Naive thymus-derived CD4-positive, alpha-beta T cell (primary cell): ENCODE results near the gene C3orf22. TPM values are rescaled to one million over a fixed set of nuclear protein-coding genes. Genes with fewer than 3 reads are reported as not detected.

ENCODE experiments used
- ATAC-seq: fragments of 150-1000 bp; cut with Tn5 transposase; 2 replicates; pipeline ENCODE4 v1.10.0; 2021; ENCODE audit warnings: mild to moderate bottlenecking, moderate library complexity
- CTCF ChIA-PET: fragments of 350-600 bp; sonication (Branson Sonifier 250); formaldehyde crosslinking; loops from one replicate; lab custom pipeline; 2021; ENCODE audit warnings: antibody characterized with exemption; lab: Charles Lee
- POLR2A ChIA-PET: fragments of 350-600 bp; sonication (Branson Sonifier 250); formaldehyde crosslinking; loops from one replicate; lab custom pipeline; 2021; ENCODE audit warnings: antibody characterized with exemption, inconsistent platforms; lab: Charles Lee
- DNase-seq, 9 donors: peaks; one replicate each; pipeline versions ENCODE4 v3.0.0 to v3.0.0-alpha.2; 2020 to 2022; ENCODE audit warnings: mixed read lengths in 1 of 9
- H3K27ac ChIP-seq: one replicate; pipeline ENCODE4 v1.7.0; 2013; ENCODE audit warnings: mild to moderate bottlenecking, low read depth, low read length, moderate library complexity
- H3K27me3 ChIP-seq, 2 donors: one replicate each; pipeline ENCODE4 v1.7.0; 2013; ENCODE audit warnings: low read length in 2 of 2, mild to moderate bottlenecking in 2 of 2, moderate library complexity in 2 of 2; ENCODE audit not compliant: control insufficient read depth in 2 of 2, insufficient read depth in 2 of 2
- H3K36me3 ChIP-seq, 3 experiments: 1 replicate in 2 of 3; 2 replicates in 1 of 3; pipeline ENCODE4 v1.7.0; 2013; ENCODE audit warnings: low read length in 3 of 3, mild to moderate bottlenecking in 3 of 3, moderate library complexity in 1 of 3; ENCODE audit not compliant: insufficient read depth in 3 of 3, control insufficient read depth in 2 of 3
- H3K4me1 ChIP-seq, 2 donors: one replicate each; pipeline ENCODE4 v1.7.0; 2013; ENCODE audit warnings: low read length in 2 of 2, mild to moderate bottlenecking in 2 of 2, moderate library complexity in 1 of 2; ENCODE audit not compliant: control insufficient read depth in 2 of 2, insufficient read depth in 2 of 2
- H3K4me3 ChIP-seq: 2 replicates; pipeline ENCODE4 v1.7.0; 2013; ENCODE audit warnings: mild to moderate bottlenecking, low read length
- H3K9me3 ChIP-seq, 3 experiments: 1 replicate in 2 of 3; 2 replicates in 1 of 3; pipeline ENCODE4 v1.7.0; 2013; ENCODE audit warnings: low read length in 3 of 3; ENCODE audit not compliant: control insufficient read depth in 2 of 3
- H3K27ac Mint-ChIP-seq, 9 donors: one replicate each; pipeline ENCODE4 v1.8.0; 2020 to 2022; ENCODE audit warnings: mixed read lengths in 9 of 9, mild to moderate bottlenecking in 8 of 9, moderate library complexity in 5 of 9, inconsistent platforms in 2 of 9
- H3K27me3 Mint-ChIP-seq, 5 donors: one replicate each; pipeline ENCODE4 v1.8.0; 2021 to 2022; ENCODE audit warnings: mixed read lengths in 5 of 5, mild to moderate bottlenecking in 1 of 5
- H3K36me3 Mint-ChIP-seq, 5 donors: one replicate each; pipeline ENCODE4 v1.8.0; 2020 to 2022; ENCODE audit warnings: mixed read lengths in 5 of 5, mild to moderate bottlenecking in 3 of 5, inconsistent platforms in 1 of 5
- H3K4me1 Mint-ChIP-seq, 7 donors: one replicate each; pipeline ENCODE4 v1.8.0; 2020 to 2022; ENCODE audit warnings: mixed read lengths in 7 of 7, mild to moderate bottlenecking in 3 of 7, inconsistent platforms in 1 of 7
- H3K4me3 Mint-ChIP-seq, 10 donors: one replicate each; pipeline ENCODE4 v1.8.0; 2020 to 2022; ENCODE audit warnings: mild to moderate bottlenecking in 10 of 10, mixed read lengths in 10 of 10, moderate library complexity in 6 of 10, inconsistent platforms in 2 of 10
- H3K9me3 Mint-ChIP-seq, 11 donors: one replicate each; pipeline ENCODE4 v1.8.0; 2020 to 2022; ENCODE audit warnings: mixed read lengths in 11 of 11, mild to moderate bottlenecking in 4 of 11, inconsistent platforms in 1 of 11, moderate library complexity in 1 of 11
- intact Hi-C, 2 donors: fragments of 100-400 bp; cut with micrococcal nuclease; formaldehyde crosslinking; loops; one replicate each; pipeline ENCODE4 v1.15.1; 2023
- polyA plus RNA-seq, 2 donors: library from polyadenylated mRNA; unstranded; fragments of 300-500 nt; fragmentation: Illumina TruSeq; gene quantifications; one replicate each; pipeline ENCODE4 v1.2.3, GENCODE V29; 2021
- total RNA-seq, 6 experiments: library from RNA in 5 of 6; stranded (reverse) in 5 of 6; gene quantifications; 1 replicate in 5 of 6; 2 replicates in 1 of 6; pipeline ENCODE4 v1.2.3 and lab custom pipeline; 2021 to 2026

C3orf22 gene
- total and polyA plus RNA-seq, 7 experiments from 2014 or later = not detected

- Histone ChIP-seq H3K9me3 (no peaks in the 10 kb centered on the region), H3K27ac (no peak overlapping the region), H3K27me3 (no peaks in the 10 kb centered on the region), H3K4me1 (no peaks in the 10 kb centered on the region), H3K4me3 (no peak overlapping the region), H3K36me3 (no peaks in the 10 kb centered on the region)
- Mint-ChIP-seq H3K4me3 (no peak overlapping the region), H3K9me3 (no peaks in the 10 kb centered on the region), H3K36me3 (no peaks in the 10 kb centered on the region), H3K4me1 (no peaks in the 10 kb centered on the region), H3K27me3 (peaks cover 0 to 4% (median 0%) of the 10 kb centered on the region in 5 donors), H3K27ac (no peak overlapping the region)
- POLR2A ChIA-PET = no interaction called here
- intact Hi-C loops = no loop called here
- CTCF ChIA-PET = interaction anchor here (2.1 kb wide), 1 partner anchor 14 kb away, joined by 10 read pairs; the partner anchor contains the start of gene CHST13
- no peak for ATAC-seq
- DNase-seq = no peak
These were observed 49.0 kb downstream of the C3orf22 start for GRCh38 chr3:126509597-126510307.

GRCh38 chr3:126508564-126508964, 50.2 kb downstream of the C3orf22 start:
- Histone ChIP-seq H3K27ac (no peak overlapping the region), H3K27me3 (no peaks in the 10 kb centered on the region), H3K9me3 (no peaks in the 10 kb centered on the region), H3K4me1 (no peaks in the 10 kb centered on the region), H3K4me3 (no peak overlapping the region), H3K36me3 (no peaks in the 10 kb centered on the region)
- H3K9me3 Mint-ChIP-seq = no peaks in the 10 kb centered on the region
- no peaks in the 10 kb centered on the region for H3K4me1 Mint-ChIP-seq
- ChIA-PET CTCF (no interaction called here), POLR2A (no interaction called here)
- ATAC-seq = no peak
- intact Hi-C loops = no loop called here
- H3K27ac Mint-ChIP-seq = no peak overlapping the region
- H3K4me3 Mint-ChIP-seq = no peak overlapping the region
- no peaks in the 10 kb centered on the region for H3K36me3 Mint-ChIP-seq
- H3K27me3 Mint-ChIP-seq = peaks cover 0 to 4% (median 0%) of the 10 kb centered on the region in 5 donors
- no peak for DNase-seq

- no peak overlapping the region for H3K27ac ChIP-seq
- Mint-ChIP-seq H3K27ac (no peak overlapping the region), H3K4me3 (no peak overlapping the region), H3K36me3 (no peaks in the 10 kb centered on the region), H3K27me3 (peaks cover 0 to 4% (median 0%) of the 10 kb centered on the region in 5 donors), H3K4me1 (no peaks in the 10 kb centered on the region), H3K9me3 (no peaks in the 10 kb centered on the region)
- peak in 1 of 9 donors; percentile 2 for DNase-seq
- no peak for ATAC-seq
- CTCF ChIA-PET = no interaction called here
- H3K4me3 ChIP-seq = no peak overlapping the region
- H3K36me3 ChIP-seq = no peaks in the 10 kb centered on the region
- POLR2A ChIA-PET = no interaction called here
- intact Hi-C loops = no loop called here
- no peaks in the 10 kb centered on the region for H3K4me1 ChIP-seq
- H3K9me3 ChIP-seq = no peaks in the 10 kb centered on the region
- no peaks in the 10 kb centered on the region for H3K27me3 ChIP-seq
These were observed 50.8 kb downstream of the C3orf22 start for GRCh38 chr3:126507886-126508285.

- ChIA-PET CTCF (no interaction called here), POLR2A (no interaction called here)
- Histone ChIP-seq H3K36me3 (no peaks in the 10 kb centered on the region), H3K27me3 (no peaks in the 10 kb centered on the region), H3K4me1 (no peaks in the 10 kb centered on the region), H3K27ac (no peak overlapping the region), H3K4me3 (no peak overlapping the region), H3K9me3 (no peaks in the 10 kb centered on the region)
- H3K4me3 Mint-ChIP-seq = no peak overlapping the region
- intact Hi-C loops = no loop called here
- no peak overlapping the region for H3K27ac Mint-ChIP-seq
- peaks cover 0 to 2% (median 0%) of the 10 kb centered on the region in 7 donors for H3K4me1 Mint-ChIP-seq
- peaks cover 0 to 4% (median 0%) of the 10 kb centered on the region in 5 donors for H3K27me3 Mint-ChIP-seq
- DNase-seq = no peak
- H3K36me3 Mint-ChIP-seq = no peaks in the 10 kb centered on the region
- no peaks in the 10 kb centered on the region for H3K9me3 Mint-ChIP-seq
- no peak for ATAC-seq
These were observed 55.0 kb downstream of the C3orf22 start for GRCh38 chr3:126503701-126504100.

GRCh38 chr3:126502656-126503055, 56.1 kb downstream of the C3orf22 start:
- CTCF ChIA-PET = no interaction called here
- ATAC-seq (no peak), DNase-seq (no peak)
- H3K27me3 Mint-ChIP-seq = peaks cover 0 to 4% (median 0%) of the 10 kb centered on the region in 5 donors
- Histone ChIP-seq H3K36me3 (no peaks in the 10 kb centered on the region), H3K4me1 (no peaks in the 10 kb centered on the region), H3K27ac (no peak overlapping the region), H3K4me3 (no peak overlapping the region), H3K9me3 (no peaks in the 10 kb centered on the region), H3K27me3 (no peaks in the 10 kb centered on the region)
- intact Hi-C loops = no loop called here
- H3K27ac Mint-ChIP-seq = no peak overlapping the region
- H3K9me3 Mint-ChIP-seq = no peaks in the 10 kb centered on the region
- peaks cover 0 to 4% (median 0%) of the 10 kb centered on the region in 7 donors for H3K4me1 Mint-ChIP-seq
- POLR2A ChIA-PET = no interaction called here
- H3K4me3 Mint-ChIP-seq = no peak overlapping the region
- H3K36me3 Mint-ChIP-seq = no peaks in the 10 kb centered on the region

- H3K9me3 ChIP-seq = no peaks in the 10 kb centered on the region
- H3K27me3 ChIP-seq = no peaks in the 10 kb centered on the region
- Mint-ChIP-seq H3K27me3 (peaks cover 0 to 4% (median 0%) of the 10 kb centered on the region in 5 donors), H3K27ac (no peak overlapping the region), H3K4me3 (no peak overlapping the region), H3K9me3 (no peaks in the 10 kb centered on the region), H3K4me1 (peaks cover 0 to 9% (median 0%) of the 10 kb centered on the region in 7 donors), H3K36me3 (no peaks in the 10 kb centered on the region)
- H3K27ac ChIP-seq = no peak overlapping the region
- intact Hi-C loops = no loop called here
- ChIA-PET CTCF (no interaction called here), POLR2A (no interaction called here)
- no peaks in the 10 kb centered on the region for H3K4me1 ChIP-seq
- DNase-seq (no peak), ATAC-seq (no peak)
- no peak overlapping the region for H3K4me3 ChIP-seq
- no peaks in the 10 kb centered on the region for H3K36me3 ChIP-seq
These were observed 57.0 kb downstream of the C3orf22 start for GRCh38 chr3:126501736-126502135.

- Mint-ChIP-seq H3K4me3 (no peak overlapping the region), H3K27me3 (peaks cover 0 to 3% (median 0%) of the 10 kb centered on the region in 5 donors), H3K36me3 (no peaks in the 10 kb centered on the region), H3K27ac (no peak overlapping the region), H3K9me3 (no peaks in the 10 kb centered on the region), H3K4me1 (peaks cover 0 to 9% (median 0%) of the 10 kb centered on the region in 7 donors)
- Histone ChIP-seq H3K9me3 (no peaks in the 10 kb centered on the region), H3K27ac (no peak overlapping the region), H3K4me3 (no peak overlapping the region), H3K4me1 (no peaks in the 10 kb centered on the region), H3K27me3 (no peaks in the 10 kb centered on the region), H3K36me3 (no peaks in the 10 kb centered on the region)
- ATAC-seq (no peak), DNase-seq (peak in 1 of 9 donors; percentile 3)
- POLR2A ChIA-PET = no interaction called here
- CTCF ChIA-PET = no interaction called here
- intact Hi-C loops = no loop called here
These were observed 57.7 kb downstream of the C3orf22 start for GRCh38 chr3:126501054-126501453.
